DMS153 treated with DMSO at 0.1 percent for 48 hours (cell line): Measurements from ENCODE around the gene LPAR1.
"Not testable (repeated sequence)": the region's sequence is repeated elsewhere in the genome, so short reads cannot be mapped to it uniquely, and the experiment has no call there.

ENCODE experiments used
- DNase-seq: peaks from one replicate; lab custom pipeline; 2025; ENCODE audit not compliant: unreplicated experiment; lab: John Stamatoyannopoulos, UW

Gene LPAR1, protein sequence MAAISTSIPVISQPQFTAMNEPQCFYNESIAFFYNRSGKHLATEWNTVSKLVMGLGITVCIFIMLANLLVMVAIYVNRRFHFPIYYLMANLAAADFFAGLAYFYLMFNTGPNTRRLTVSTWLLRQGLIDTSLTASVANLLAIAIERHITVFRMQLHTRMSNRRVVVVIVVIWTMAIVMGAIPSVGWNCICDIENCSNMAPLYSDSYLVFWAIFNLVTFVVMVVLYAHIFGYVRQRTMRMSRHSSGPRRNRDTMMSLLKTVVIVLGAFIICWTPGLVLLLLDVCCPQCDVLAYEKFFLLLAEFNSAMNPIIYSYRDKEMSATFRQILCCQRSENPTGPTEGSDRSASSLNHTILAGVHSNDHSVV

DNA sequence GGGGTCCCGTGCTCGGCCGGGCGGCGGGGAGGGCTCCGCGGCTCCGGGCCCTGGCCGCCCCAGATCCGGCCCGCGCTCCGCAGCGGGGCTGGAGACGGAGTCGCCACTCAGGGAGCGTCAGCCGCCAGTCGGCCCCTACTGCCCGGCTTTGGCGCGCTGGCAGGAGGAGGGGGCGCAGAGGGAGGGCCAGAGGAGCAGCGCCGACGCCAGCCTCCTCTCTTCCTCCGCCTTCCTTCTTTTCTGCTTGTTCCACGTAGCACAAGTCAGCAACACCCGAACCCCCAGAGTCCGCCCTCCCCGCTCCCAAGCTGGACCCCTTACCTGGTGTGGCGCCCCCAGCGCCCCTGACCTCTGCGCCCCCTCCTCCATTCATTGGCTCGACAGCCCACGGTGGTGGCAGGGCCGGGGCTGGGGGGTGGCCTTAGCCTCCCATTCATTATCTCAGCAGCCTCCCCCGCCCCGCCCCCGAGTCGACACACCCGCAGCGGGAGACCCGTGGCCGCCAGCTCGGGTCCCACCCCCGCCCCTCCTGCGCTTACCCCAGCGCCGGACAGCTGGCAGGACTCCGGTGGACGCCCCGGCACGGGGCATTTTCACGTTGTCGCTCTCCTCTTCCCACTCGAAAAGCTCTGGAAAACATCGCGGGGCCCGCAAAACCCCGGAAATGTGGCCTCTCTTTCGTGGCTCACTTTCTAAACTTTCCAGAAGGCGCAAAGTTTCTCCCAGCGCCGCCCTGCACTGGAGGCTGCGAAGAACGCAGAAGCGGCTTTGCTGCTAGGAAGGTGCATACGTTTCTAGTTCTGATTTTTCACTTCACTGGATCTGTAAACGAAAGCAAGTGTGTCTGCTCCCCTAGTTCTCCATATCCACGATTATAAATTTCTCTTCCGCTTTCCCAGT, at the start of gene LPAR1:
Gene LPAR1, minus strand, starts transcription at position 140 of the 900 bp plus-strand sequence. CDS start 66,353 bp downstream, outside the sequence.
- DNase-seq = no peak

DNA sequence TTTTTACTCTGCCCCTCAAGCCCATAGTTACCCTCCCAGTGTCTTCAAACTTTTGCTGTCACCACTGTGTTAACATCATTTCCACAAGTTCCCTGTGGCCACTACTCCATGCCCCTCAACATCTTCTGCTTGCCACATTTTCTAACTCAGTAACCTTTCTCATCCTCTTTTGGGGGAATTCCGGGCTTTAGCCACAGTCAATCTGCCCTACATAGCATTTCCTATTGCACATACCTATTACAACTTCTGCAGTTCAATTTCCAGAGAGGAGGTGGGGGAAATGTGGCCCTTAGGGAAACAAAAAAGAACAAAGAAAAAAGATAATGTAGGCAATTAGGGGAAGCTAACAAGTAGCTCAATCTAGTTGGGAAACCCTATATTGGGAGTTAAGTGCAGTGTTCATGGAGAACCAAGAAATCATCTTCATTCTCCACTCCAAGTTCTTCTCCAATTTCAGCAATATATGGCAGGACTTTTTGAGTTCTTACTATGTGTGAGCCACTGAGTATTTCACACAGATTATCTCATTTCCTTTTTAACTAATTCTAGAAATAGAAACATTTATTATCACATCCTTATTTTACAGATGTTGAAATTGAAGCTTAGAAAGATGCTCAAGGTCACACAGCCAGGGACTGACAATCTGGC, 40.2 kb upstream of the LPAR1 start:
- DNase-seq = no peak

DNA sequence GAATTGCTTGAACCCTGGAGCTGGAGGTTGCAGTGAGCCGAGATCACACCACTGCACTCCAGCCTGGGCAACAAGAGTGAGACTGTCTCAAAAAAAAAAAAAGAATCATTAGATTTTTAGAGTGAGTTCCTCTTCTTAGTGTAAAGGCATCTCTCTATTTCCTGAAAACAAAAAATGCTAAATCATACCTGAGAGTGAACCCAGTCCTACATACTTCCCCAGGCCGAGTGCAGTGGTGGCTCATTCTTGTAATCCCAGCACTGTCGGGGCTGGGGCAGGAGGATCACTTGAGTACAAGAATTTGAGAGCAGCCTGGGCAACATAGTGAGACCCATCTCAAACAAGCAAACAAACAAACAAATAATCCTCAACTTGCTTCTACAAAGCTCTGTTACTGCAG, 38.2 kb upstream of the LPAR1 start:
- DNase-seq = no peak

DNA sequence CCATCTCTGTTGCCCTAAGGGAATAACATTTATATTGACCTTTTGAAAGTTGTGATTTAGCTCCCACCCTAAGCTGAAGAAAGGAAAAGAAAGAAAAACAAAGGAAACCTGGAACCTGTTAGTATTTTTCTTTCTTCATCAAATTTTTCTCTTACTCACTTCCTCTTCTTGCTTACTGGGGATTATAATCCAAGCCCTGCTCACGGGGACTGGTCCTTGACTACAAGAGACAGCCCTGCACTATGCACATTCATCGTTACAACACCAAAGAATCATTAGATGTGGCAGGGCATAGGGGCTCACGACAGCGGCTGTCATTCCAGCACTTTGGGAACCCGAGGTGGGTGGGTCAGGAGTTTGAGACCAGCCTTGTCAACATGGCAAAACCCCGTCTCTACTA, 37.8 kb upstream of the LPAR1 start:
- no peak for DNase-seq

DNA sequence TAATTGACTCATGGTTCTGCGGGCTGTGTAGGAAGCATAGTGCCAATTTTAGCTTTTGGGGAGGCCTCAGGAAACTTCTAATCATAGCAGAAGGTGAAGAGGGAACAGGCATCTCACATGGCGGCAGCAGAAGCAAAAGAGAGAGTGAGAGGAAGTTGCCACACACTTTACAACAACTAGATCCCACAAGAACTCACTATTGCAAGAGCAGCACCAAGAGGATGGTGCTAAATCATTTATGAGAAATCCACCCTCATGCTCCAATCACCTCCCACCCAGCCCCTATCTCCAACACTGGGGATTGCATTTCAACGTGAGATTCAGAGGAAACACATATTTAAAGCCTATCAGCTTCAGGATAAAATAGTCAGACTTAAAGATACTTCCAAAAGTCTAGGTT, 36.1 kb upstream of the LPAR1 start:
- no peak for DNase-seq

DNA sequence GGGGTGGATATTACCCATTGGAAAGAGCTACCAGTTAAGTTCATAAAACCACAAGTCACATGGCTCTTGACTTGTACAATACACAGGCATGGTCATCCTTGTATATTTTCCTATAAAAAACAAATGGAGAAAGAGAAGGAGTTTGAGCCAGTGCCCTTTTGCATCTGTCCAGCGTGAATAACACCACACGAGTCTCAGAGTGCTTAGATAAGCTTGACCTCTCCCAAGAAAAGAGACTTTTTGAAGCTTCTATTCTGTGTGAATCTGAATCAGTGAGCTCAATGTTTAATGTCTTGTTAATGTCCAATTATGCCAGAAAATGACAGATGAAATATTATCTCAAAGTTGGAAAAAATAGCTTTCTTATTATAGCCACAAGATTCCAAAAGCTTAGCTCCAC, 30.9 kb upstream of the LPAR1 start:
- DNase-seq = no peak

DNA sequence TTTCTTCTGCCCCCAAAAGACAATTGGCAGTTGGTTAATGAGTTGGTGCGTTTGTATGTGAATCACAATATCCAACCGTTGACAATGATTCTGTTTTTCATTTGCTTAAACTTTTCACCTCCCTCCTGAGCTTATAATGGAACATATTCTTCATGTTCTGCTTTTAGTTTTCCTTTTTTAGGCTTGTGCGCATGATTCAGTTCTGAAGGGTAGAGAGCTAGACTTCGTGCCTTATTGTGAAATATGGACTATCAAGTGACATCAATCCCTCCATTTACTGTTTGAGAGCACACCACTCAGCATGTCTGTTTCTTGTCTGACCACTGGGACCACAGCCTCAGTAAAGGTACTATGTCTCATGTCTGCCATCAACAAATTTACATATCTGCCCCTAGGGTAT, 30.5 kb upstream of the LPAR1 start:
- DNase-seq = no peak

DNA sequence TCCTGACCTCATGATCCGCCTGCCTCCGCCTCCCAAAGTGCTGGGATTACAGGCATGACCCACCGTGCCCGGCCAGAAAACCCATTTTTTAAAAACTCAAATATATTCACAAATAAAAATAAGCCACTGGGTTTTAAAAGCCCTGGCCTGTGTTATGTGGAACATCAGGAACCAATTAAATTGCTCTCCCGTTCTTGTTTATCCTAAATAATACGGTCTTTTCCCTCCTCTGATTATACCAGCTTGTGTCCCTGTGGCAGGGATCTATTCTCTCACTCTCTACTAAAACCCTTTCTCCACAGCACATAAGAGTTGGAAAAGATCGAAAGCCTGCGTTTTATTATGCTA, 30.1 kb upstream of the LPAR1 start:
- DNase-seq = no peak

DNA sequence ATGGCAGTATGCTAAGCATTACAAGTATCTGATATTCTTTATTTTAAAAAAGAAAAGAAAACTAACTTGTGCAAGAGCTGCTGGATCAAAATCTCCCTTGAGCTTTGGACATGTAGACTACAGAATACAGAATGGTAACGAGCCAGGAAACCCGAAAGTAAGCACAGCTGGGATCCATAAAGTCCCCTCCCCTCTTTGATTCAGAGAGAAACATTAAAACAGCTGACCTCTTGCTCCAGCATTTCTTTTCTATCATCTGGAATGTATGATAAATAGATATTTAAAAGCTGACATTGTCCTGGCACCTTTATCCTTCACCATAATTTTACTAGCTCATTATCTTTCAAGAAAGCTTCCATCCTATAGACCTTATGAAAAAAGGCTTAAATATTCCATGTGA, 28.2 kb upstream of the LPAR1 start:
- DNase-seq = no peak

DNA sequence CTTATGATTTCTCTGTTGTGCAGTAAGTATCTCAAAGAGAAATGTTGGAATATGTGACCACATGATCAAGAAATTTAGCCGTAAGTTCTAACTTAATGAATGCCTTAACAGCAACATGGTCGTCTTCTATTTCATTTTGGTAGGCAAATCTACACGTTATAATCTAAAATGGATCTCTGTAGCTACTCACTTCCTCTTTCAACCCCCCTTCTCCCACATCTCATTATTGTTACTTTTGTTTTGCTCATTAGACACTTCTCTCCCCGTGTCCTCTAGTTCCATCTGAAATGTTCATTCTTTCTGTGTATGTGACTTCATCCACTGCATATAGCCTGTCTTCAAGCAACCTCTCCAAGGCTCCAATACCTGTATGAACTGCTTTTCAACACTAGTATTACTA, 27.1 kb upstream of the LPAR1 start:
- no peak for DNase-seq

DNA sequence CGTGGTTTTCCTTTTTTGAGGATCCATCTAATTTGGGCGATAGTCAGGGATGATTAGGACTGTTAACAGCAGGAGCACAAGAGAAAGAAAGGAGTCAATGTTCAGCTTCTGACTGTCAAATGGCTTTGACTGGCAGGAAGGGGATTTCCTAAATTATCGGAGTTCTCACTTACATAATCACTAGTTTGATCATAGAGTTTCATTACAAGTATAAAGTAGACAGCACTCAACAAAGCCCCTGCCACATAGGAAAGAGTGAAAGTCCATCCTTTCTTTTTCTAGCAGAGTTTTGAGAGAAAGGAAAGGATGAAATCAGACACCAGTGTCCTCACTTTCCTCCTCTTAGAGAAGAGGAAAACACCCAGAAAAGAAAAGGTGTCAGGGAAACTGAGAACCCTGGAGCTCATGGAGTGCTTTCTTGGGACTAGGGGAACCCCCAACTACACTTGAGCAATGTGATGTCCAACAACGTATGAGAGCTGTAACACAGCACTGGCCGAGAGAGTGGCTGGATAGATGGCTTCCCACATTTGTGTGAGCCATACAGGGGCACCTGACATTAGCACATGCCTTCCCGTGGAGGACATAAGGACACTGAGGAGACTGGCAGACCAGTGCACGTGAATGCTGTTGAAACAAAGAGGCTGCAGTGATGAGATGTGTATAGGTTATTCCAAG, 26.0 kb upstream of the LPAR1 start:
- DNase-seq = no peak

DNA sequence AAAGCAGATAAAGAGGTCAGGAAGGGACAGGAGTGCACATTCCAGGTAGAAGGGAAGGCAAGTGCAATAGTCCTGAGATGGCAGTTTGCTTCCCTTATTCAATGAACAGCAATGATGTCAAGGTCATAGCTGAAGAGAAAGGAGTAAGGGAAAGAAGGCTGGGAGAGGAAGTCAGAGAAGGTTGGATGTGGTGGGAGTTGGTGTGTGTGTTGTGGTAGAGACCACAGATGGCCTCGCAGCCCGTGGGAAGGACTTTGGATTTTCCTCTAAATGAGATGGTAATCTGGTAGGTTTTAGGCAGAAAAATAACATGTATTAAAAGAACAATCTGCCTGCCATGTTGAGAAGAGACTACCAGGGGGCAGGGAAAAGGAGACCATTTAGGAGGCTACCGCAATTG, 25.1 kb upstream of the LPAR1 start:
- DNase-seq = no peak

DNA sequence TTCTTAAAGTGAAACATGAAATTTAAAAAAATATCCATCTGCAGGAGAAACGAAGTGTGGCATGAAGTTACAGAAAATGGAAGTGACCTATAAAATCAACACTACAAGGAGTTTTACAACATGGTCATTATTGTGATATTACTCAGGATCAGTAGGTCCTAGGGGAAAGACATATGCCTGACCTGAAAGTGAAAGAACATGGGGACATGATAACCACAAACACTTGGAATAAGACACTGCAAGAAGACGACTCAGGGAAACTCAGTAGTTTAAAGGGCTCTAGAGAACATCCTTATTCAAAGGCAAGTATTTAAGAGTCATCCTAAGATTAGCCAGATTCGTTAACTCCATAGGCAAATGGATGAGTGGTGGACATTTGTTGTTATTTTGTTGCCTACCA, 19.9 kb upstream of the LPAR1 start:
- DNase-seq = no peak

DNA sequence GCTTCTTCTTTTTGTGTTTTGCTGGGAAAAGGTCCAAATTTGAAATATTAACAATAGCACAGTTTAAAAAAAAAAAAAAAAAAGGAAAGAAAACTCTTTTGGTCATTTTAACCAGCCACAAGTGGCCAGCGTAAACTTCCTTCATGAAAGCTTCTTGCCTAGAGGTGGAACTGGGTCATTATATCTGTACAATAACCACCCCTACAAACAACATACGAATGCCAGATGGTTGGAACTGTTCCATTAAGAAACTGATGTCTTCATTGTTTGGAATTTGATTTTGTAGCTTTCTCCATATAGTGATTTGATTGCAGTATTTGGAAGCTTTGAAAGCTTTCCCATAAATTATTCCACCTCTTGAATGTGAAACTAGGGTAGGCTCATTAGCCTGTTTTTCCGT, 18.3 kb upstream of the LPAR1 start:
- DNase-seq = no peak

DNA sequence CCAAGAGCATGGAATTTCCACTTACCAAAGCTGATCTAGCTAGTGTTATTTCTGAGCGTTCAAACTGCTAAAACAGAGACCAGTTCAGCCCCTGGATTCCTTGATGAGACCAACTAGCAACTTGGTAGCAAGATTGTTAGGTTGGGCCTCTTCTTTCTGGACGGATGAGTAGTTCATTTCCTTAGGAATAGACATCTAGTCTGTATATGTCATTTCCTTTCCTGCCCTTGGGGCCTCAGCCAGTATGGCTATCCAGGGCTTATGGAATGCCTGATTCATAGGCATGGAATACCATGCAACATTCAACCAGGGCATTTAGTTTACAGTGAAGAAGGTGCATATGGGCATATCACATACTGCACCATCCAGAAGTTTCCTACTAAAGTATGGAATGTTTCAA, 14.5 kb upstream of the LPAR1 start:
- DNase-seq = no peak

DNA sequence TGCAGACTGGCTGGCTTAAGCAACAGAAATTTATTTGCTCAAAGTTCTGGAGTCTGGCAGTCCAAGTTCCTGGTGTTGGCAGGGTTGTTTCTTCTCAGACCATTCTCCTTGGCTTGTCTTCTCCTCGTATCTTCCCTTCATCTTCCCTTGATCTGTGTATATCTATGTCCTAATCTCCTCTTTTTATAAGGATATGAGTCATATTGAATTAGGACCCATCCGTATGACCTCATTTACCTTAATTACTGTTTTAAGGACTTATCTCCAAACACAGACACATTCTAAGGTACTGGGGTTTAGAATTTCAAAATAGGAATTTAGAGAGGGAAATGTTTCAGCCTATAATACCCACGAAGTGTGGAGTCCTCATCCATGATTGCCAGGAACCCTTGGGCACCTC, 13.1 kb upstream of the LPAR1 start:
- no peak for DNase-seq

DNA sequence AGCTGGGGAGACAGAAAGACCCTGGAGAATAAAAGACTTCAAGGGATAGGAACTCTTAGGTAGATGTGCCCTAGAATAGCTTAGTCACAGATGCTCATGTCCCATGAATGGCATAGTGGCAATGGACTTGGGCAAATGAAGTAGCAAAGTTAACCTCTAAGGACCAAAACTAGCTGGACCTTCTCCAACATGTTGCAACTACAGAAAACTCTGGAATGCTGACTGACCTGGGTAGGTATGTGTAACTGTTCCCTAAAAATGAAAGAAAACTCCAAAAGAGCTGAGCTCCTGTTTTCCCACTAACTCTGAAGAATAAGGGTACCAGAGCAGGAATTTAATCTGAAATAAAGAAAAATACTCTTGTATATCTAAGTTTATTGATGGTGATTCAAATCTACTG, 12.5 kb upstream of the LPAR1 start:
- DNase-seq = no peak

DNA sequence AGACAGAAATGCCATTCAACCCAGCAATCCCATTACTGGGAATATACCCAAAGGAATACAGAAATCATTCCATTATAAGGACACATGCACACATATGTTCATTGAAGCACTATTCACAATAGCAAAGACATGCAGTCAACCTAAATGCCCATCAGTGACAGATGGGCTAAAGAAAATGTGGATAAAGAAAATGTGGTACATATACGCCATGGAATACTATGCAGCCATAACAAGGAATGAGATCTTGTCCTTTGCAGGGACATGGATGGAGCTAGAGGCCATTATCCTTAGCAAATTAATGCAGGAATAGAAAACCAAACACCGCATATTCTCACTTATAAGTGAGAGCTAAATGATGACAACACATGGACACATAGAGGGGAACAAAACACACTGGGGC, 9.0 kb upstream of the LPAR1 start:
- not testable (repeated sequence) for DNase-seq

DNA sequence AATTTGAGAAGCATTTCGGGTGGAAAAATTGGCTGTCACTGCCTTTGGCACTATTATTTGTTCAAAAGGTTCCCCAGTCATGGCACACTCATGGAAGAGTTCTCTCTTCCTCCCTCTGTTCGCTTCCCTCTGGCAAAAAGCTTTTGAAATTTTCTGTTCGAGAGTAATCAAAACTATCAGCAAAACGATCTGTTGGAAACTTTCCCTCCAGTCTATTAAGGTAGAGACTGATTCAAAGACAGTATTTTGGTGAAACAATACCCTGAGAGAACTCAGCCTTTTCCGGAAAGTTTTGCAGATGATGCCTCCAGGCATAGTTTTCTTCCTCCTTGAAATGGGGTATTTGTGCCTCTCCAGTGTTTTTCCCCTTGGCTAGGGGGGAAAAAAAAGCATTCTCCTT, 3.6 kb upstream of the LPAR1 start:
- no peak for DNase-seq

DNA sequence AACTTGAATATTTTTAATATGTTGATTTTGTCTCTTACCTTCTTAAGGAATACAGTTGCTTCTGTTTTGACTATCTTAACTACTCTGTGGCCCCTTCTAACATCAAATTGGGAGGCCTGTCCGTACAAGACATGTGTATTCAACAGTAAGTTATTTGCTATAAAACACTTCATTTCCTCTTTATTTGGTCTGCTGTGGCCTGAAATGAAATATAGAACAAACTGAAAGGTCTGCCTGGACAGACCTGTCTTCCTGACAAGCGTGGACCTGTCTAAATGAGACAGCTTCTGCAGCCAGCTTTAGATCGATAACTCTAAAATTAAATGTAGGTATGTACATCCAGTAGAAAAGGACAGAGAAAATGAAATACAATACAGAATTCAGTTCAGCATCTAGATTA, 2.2 kb upstream of the LPAR1 start:
- no peak for DNase-seq

DNA sequence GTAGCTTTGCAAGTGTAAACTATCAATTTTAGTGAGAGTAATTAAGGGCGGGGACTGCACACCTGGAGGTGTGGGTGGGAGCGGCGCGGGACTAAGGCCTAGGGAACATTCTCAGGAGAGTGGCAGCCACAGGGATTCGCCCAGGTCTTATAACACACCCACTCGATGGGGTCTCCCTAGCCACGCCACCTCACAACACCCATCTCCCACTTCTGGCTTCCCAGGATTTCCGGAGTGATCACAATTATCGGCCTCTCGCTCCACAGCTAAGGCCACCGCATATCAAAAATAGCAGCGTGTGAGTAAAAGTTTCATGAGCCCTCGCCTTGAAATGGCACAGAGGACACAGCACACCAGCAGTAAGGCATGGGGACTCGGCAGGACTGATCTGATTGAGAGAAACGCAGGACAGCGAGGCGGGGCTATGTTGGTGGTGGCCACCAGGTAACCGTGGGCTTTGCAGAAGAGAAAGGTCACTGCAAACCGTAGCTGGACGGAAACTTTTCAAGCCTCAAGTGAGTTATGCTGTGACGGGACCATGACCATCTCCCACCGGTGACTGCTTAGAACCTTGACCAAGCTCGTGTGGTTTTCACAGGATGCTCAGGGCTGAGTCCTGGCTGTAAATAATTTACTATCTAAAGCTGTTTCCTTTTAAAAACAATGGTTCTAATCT, 1.1 kb upstream of the LPAR1 start:
- DNase-seq = no peak
